ENCODE measurements around the gene PRSS21.

The PRSS21 gene

GRCh38 chr16:2815299-2815771, 1.7 kb upstream of the PRSS21 start:
- ChIA-PET CTCF (no interaction called here), POLR2A (no interaction called here)
- TF ChIP-seq CTBP1 (IDR thresholded peaks at IDR 0.05; ENCODE audit: borderline replicate concordance) = no peak
- no peak for TF ChIP-seq ZNF384 (IDR thresholded peaks at IDR 0.05)
- TF ChIP-seq L3MBTL2 (conservative IDR thresholded peaks at IDR 0.05) = no peak
- no peak for TF ChIP-seq HDGF (IDR thresholded peaks at IDR 0.05; ENCODE audit: borderline replicate concordance)
- no peak for TF ChIP-seq FOXA1 (IDR thresholded peaks at IDR 0.05)
- TF ChIP-seq FOXK2 (IDR thresholded peaks at IDR 0.05) = no peak
- TF ChIP-seq SUZ12 (IDR thresholded peaks at IDR 0.05) = no peak
- TF ChIP-seq LEF1 (IDR thresholded peaks at IDR 0.05; ENCODE audit: borderline replicate concordance) = no peak
- TF ChIP-seq BHLHE40 (IDR thresholded peaks at IDR 0.05; ENCODE audit: borderline replicate concordance) = no peak
- no peak for TF ChIP-seq PKNOX1 (IDR thresholded peaks at IDR 0.05)
- TF ChIP-seq ELF4 (IDR thresholded peaks at IDR 0.05) = no peak
- TF ChIP-seq TARDBP (IDR thresholded peaks at IDR 0.05) = no peak

GRCh38 chr16:2817340-2818271, 569 bp downstream of the PRSS21 start:
- POLR2A ChIA-PET = interaction anchor here (1.3 kb wide), 1 partner anchor 39 kb away, joined by 3 read pairs; no protein-coding TSS in a partner anchor
- CTCF ChIA-PET = no interaction called here
- DNase-seq (ENCODE audit: extremely low spot score) = no peak
- no peak for TF ChIP-seq HDGF (IDR thresholded peaks at IDR 0.05; ENCODE audit: borderline replicate concordance)
- no peak for TF ChIP-seq TARDBP (IDR thresholded peaks at IDR 0.05)
- TF ChIP-seq ZNF384 (IDR thresholded peaks at IDR 0.05) = no peak
- no peak for TF ChIP-seq BHLHE40 (IDR thresholded peaks at IDR 0.05; ENCODE audit: borderline replicate concordance)
- no peak for TF ChIP-seq SP1 (IDR thresholded peaks at IDR 0.05)
- no peak for TF ChIP-seq FOXM1 (IDR thresholded peaks at IDR 0.05; ENCODE audit: borderline replicate concordance)
- TF ChIP-seq ELF4 (IDR thresholded peaks at IDR 0.05) = no peak
- no peak for TF ChIP-seq ARNT (IDR thresholded peaks at IDR 0.05)
- no peak for TF ChIP-seq LEF1 (IDR thresholded peaks at IDR 0.05; ENCODE audit: borderline replicate concordance)
- no peak for TF ChIP-seq FOXA1 (IDR thresholded peaks at IDR 0.05)
- no peak for TF ChIP-seq NFRKB (IDR thresholded peaks at IDR 0.05)
- no peak for TF ChIP-seq SUZ12 (IDR thresholded peaks at IDR 0.05)
- no peak for TF ChIP-seq L3MBTL2 (conservative IDR thresholded peaks at IDR 0.05)
- no peak for TF ChIP-seq CTBP1 (IDR thresholded peaks at IDR 0.05; ENCODE audit: borderline replicate concordance)
- no peak for TF ChIP-seq PKNOX1 (IDR thresholded peaks at IDR 0.05)
- no peak for TF ChIP-seq FOXK2 (IDR thresholded peaks at IDR 0.05)

More at GRCh38 chr16:2815299-2815771, 1.7 kb upstream of the PRSS21 start:
- DNase-seq (ENCODE audit: extremely low spot score) = no peak

- ChIA-PET POLR2A (interaction anchor here (1.3 kb wide), 1 partner anchor 40 kb away, joined by 3 read pairs; no protein-coding TSS in a partner anchor), CTCF (no interaction called here)
- TF ChIP-seq ARNT (IDR thresholded peaks at IDR 0.05) (no peak), NFRKB (IDR thresholded peaks at IDR 0.05) (no peak), TARDBP (IDR thresholded peaks at IDR 0.05) (no peak), SUZ12 (IDR thresholded peaks at IDR 0.05) (no peak)
- no peak for DNase-seq (ENCODE audit: extremely low spot score)
Observed at GRCh38 chr16:2818272-2818876, 1.3 kb downstream of the PRSS21 start.

- POLR2A ChIA-PET = interaction anchor here (1.3 kb wide), 1 partner anchor 41 kb away, joined by 3 read pairs; no protein-coding TSS in a partner anchor
- CTCF ChIA-PET = no interaction called here
Observed at GRCh38 chr16:2819179-2819938, 2.3 kb downstream of the PRSS21 start.

More at GRCh38 chr16:2819179-2819938, 2.3 kb downstream of the PRSS21 start:
- DNase-seq (ENCODE audit: extremely low spot score) = no peak
- TF ChIP-seq ZNF384 (IDR thresholded peaks at IDR 0.05) (no peak), TARDBP (IDR thresholded peaks at IDR 0.05) (no peak), ARNT (IDR thresholded peaks at IDR 0.05) (no peak), L3MBTL2 (conservative IDR thresholded peaks at IDR 0.05) (no peak), NFRKB (IDR thresholded peaks at IDR 0.05) (no peak), SUZ12 (IDR thresholded peaks at IDR 0.05) (no peak), PKNOX1 (IDR thresholded peaks at IDR 0.05) (no peak), SP1 (IDR thresholded peaks at IDR 0.05) (no peak), ELF4 (IDR thresholded peaks at IDR 0.05) (no peak), HDGF (IDR thresholded peaks at IDR 0.05; ENCODE audit: borderline replicate concordance) (no peak), FOXA1 (IDR thresholded peaks at IDR 0.05) (no peak), CTBP1 (IDR thresholded peaks at IDR 0.05; ENCODE audit: borderline replicate concordance) (no peak), FOXK2 (IDR thresholded peaks at IDR 0.05) (no peak), LEF1 (IDR thresholded peaks at IDR 0.05; ENCODE audit: borderline replicate concordance) (no peak), FOXM1 (IDR thresholded peaks at IDR 0.05; ENCODE audit: borderline replicate concordance) (no peak), BHLHE40 (IDR thresholded peaks at IDR 0.05; ENCODE audit: borderline replicate concordance) (no peak)
